Neural cell (in vitro differentiated cells): ENCODE results near the gene ADAP1. TPM values are rescaled to one million over a fixed set of nuclear protein-coding genes. Genes with fewer than 3 reads are reported as not detected.

Experiments used
- H2AFZ ChIP-seq: fragments of 200-600, 300-800 bp; sonication (generic), shearing (Covaris generic); 2 replicates; pipeline ENCODE4 v1.6.0; 2014; ENCODE audit warnings: low read depth, mild to moderate bottlenecking, antibody characterized with exemption, low read length, moderate library complexity
- H3F3A ChIP-seq: fragments of 200-600 bp; shearing (Covaris generic); 2 replicates; pipeline ENCODE4 v1.6.1; 2016; ENCODE audit warnings: mild to moderate bottlenecking, moderate library complexity, mixed read lengths, antibody characterized with exemption, low read length; ENCODE audit not compliant: insufficient read depth, poor library complexity, severe bottlenecking
- H3K27ac ChIP-seq: fragments of 200-600, 300-800 bp; sonication (generic), shearing (Covaris generic); 2 replicates; pipeline ENCODE4 v1.5.1; 2014; ENCODE audit warnings: mild to moderate bottlenecking, low read length, moderate library complexity
- H3K27me3 ChIP-seq: fragments of 300-800, 200-600 bp; sonication (generic), shearing (Covaris generic); 2 replicates; pipeline ENCODE4 v1.6.0; 2014; ENCODE audit warnings: mild to moderate bottlenecking, low read depth, low read length, moderate library complexity; ENCODE audit not compliant: insufficient read depth
- H3K36me3 ChIP-seq: fragments of 300-800, 200-600 bp; sonication (generic), shearing (Covaris generic); 2 replicates; pipeline ENCODE4 v1.5.1; 2014; ENCODE audit warnings: mild to moderate bottlenecking, antibody characterized with exemption, low read length, moderate library complexity; ENCODE audit not compliant: insufficient read depth
- H3K4me2 ChIP-seq: fragments of 300-800, 200-600 bp; sonication (generic), shearing (Covaris generic); 2 replicates; pipeline ENCODE4 v1.6.0; 2014; ENCODE audit warnings: mild to moderate bottlenecking, low read length
- H3K4me3 ChIP-seq: fragments of 300-800, 200-600 bp; sonication (generic), shearing (Covaris generic); 2 replicates; pipeline ENCODE4 v1.5.1; 2014; ENCODE audit warnings: mild to moderate bottlenecking, low read length, moderate library complexity
- H3K79me2 ChIP-seq: fragments of 200-600 bp; shearing (Covaris generic); replicated peaks from 2 replicates; pipeline ENCODE4 v1.6.0; 2014; ENCODE audit warnings: mild to moderate bottlenecking, low read length, moderate library complexity; ENCODE audit not compliant: insufficient read depth
- H3K9ac ChIP-seq: fragments of 300-800, 200-600 bp; sonication (generic), shearing (Covaris generic); 2 replicates; pipeline ENCODE4 v1.6.1; 2016; ENCODE audit warnings: mild to moderate bottlenecking, low read length, mixed read lengths
- H3K9me2 ChIP-seq: fragments of 200-600 bp; shearing (Covaris generic); 2 replicates; pipeline ENCODE4 v1.6.1; 2016; ENCODE audit warnings: mild to moderate bottlenecking, low read length, mixed read lengths; ENCODE audit not compliant: insufficient read depth
- H3K9me3 ChIP-seq: fragments of 200-600, 300-800 bp; sonication (generic), shearing (Covaris generic); 2 replicates; pipeline ENCODE4 v1.6.1; 2016; ENCODE audit warnings: mild to moderate bottlenecking, mixed run types, low read length, moderate library complexity, mixed read lengths
- H4K20me1 ChIP-seq: fragments of 200-600 bp; shearing (Covaris generic); 2 replicates; pipeline ENCODE4 v1.6.1; 2016; ENCODE audit warnings: mild to moderate bottlenecking, mixed run types; ENCODE audit not compliant: insufficient read depth
- CTCF ChIP-seq: fragments of 450-650 bp; IDR thresholded peaks from 2 replicates; pipeline ENCODE4 v1.5.1; 2014; ENCODE audit warnings: antibody characterized with exemption, mild to moderate bottlenecking, moderate library complexity; ENCODE audit not compliant: poor library complexity, severe bottlenecking
- EP300 ChIP-seq: fragments of 450-650 bp; conservative IDR thresholded peaks from 2 replicates; pipeline ENCODE4 v1.6.1; 2014; ENCODE audit warnings: antibody characterized with exemption, mild to moderate bottlenecking, moderate library complexity; ENCODE audit not compliant: poor library complexity, severe bottlenecking
- EZH2 ChIP-seq: fragments of 200-600, 300-800 bp; shearing (Covaris generic), sonication (generic); IDR thresholded peaks from 2 replicates; pipeline ENCODE4 v1.6.1; 2014; ENCODE audit warnings: antibody characterized with exemption, low read length, borderline replicate concordance, mild to moderate bottlenecking; ENCODE audit not compliant: insufficient read depth, poor library complexity, severe bottlenecking
- MXI1 ChIP-seq: fragments of 450-650 bp; conservative IDR thresholded peaks from 2 replicates; pipeline ENCODE4 v1.6.1; 2014; ENCODE audit warnings: antibody characterized with exemption, mild to moderate bottlenecking; ENCODE audit not compliant: poor library complexity, severe bottlenecking
- POLR2AphosphoS5 ChIP-seq: IDR thresholded peaks from 2 replicates; pipeline ENCODE4 v1.6.1; 2012
- RAD21 ChIP-seq: fragments of 450-650 bp; conservative IDR thresholded peaks from 2 replicates; pipeline ENCODE4 v1.6.1; 2014; ENCODE audit warnings: antibody characterized with exemption, mild to moderate bottlenecking, moderate library complexity
- REST ChIP-seq: IDR thresholded peaks from 2 replicates; pipeline ENCODE4 v1.6.1; 2012; ENCODE audit warnings: borderline replicate concordance
- SMC3 ChIP-seq: fragments of 450-650 bp; conservative IDR thresholded peaks from 2 replicates; pipeline ENCODE4 v1.6.1; 2014; ENCODE audit warnings: antibody characterized with exemption, mild to moderate bottlenecking, moderate library complexity; ENCODE audit not compliant: poor library complexity
- TAF1 ChIP-seq: IDR thresholded peaks from 2 replicates; pipeline ENCODE4 v1.6.1; 2012; ENCODE audit warnings: low read depth
- polyA plus RNA-seq: library from polyadenylated mRNA; depleted of rRNA; stranded (reverse); fragments of >200 nt; gene quantifications from 2 replicates; pipeline ENCODE4 v1.2.3, GENCODE V29; 2014

The ADAP1 gene
- polyA plus RNA-seq, 1 donor from 2014 or later = 76.8 TPM

DNA sequence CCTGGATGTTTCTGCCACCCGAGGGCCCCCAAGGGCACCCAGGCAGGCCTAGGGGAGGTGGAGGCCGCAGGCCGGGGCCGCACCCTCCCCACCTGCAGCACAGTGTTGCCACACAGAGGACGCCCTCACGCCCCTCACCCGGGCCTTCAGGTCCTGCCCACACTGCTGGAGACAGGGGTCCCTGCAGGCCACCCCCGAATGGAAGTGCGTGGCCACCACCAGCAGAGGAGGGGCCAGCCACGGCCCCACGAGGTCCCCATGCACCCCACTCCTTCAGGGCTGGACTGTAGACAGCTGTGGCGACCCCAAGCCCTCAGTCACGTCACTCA is 35.4 kb downstream of the ADAP1 start:
- H3K9me3 ChIP-seq = no peaks in the 10 kb centered on the region

GRCh38 chr7:918441-919113 is 35.9 kb downstream of the ADAP1 start:
- no peak overlapping the region for H3K4me2 ChIP-seq
- H3K9ac ChIP-seq = no peak overlapping the region
- no peaks in the 10 kb centered on the region for H3K9me3 ChIP-seq
- no peaks in the 10 kb centered on the region for H3K79me2 ChIP-seq
- no peaks in the 10 kb centered on the region for H3F3A ChIP-seq
- H3K27ac ChIP-seq = no peak overlapping the region
- no peaks in the 10 kb centered on the region for H3K9me2 ChIP-seq
- H2AFZ ChIP-seq = no peak overlapping the region
- H3K27me3 ChIP-seq = no peaks in the 10 kb centered on the region
- no peak overlapping the region for H3K4me3 ChIP-seq
- no peaks in the 10 kb centered on the region for H3K36me3 ChIP-seq
- no peaks in the 10 kb centered on the region for H4K20me1 ChIP-seq
- TF ChIP-seq EP300 (no peak), SMC3 (no peak), CTCF (no peak), TAF1 (no peak), EZH2 (no peak), POLR2AphosphoS5 (no peak)

More for the DNA sequence above, 35.4 kb downstream of the ADAP1 start:
- no peaks in the 10 kb centered on the region for H3K27me3 ChIP-seq
- H3K79me2 ChIP-seq = no peaks in the 10 kb centered on the region
- TF ChIP-seq CTCF = no peak
- no peak for TF ChIP-seq EP300
- TF ChIP-seq RAD21 = no peak
- no peak for TF ChIP-seq REST
- no peak for TF ChIP-seq POLR2AphosphoS5
- TF ChIP-seq SMC3 = no peak
- no peak for TF ChIP-seq MXI1
- TF ChIP-seq EZH2 = no peak
- no peak for TF ChIP-seq TAF1
- H3K4me2 ChIP-seq = no peak overlapping the region
- H2AFZ ChIP-seq = no peak overlapping the region
- H3K9me2 ChIP-seq = no peaks in the 10 kb centered on the region
- H3K36me3 ChIP-seq = no peaks in the 10 kb centered on the region
- no peak overlapping the region for H3K9ac ChIP-seq
- H3K27ac ChIP-seq = no peak overlapping the region
- H3K4me3 ChIP-seq = no peak overlapping the region
- no peaks in the 10 kb centered on the region for H4K20me1 ChIP-seq
- no peaks in the 10 kb centered on the region for H3F3A ChIP-seq
